ENCODE results near the gene CNN2. TPM values are rescaled to one million over a fixed set of nuclear protein-coding genes. Genes with fewer than 3 reads are reported as not detected.
A peak's percentile ranks its signal among the peaks of the same experiment; 100 is the strongest.

CNN2 gene
- total and polyA plus RNA-seq, 9 of the 15 experiments (the other 6 are each of a cell fraction or from before 2014, with no cell fraction given): 12.1 to 174 (median 52.7) TPM

DNA sequence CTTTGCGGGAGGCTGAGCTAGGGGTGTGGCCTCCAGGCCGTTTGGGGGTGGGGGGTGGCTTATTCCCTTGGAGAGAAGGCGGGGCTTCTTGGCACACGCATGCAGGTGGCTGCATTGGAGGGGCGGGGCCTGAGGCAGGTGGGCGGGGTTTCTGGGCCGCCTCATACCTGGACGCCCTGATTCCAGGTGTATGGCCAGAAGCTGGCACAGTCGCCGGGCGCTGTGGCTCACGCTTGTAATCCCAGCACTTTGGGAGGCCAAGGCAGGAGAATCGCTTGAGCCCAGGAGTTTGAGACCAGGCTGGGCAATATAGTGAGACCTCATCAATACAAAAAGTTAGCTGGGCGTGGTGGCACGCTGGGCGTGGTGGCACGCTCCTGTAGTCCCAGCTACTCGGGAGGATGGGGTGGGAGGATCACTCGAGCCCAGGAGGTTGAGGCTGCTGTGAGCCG is 21.3 kb downstream of the CNN2 start:
- no peaks in the 10 kb centered on the region for H4K20me1 ChIP-seq (replicated peaks; ENCODE audit: control insufficient read depth, insufficient read depth, low read length)
- in situ Hi-C loops (cut with MboI): no loop called here
- intact Hi-C loops (cut with micrococcal nuclease): no loop called here
- H3K27ac ChIP-seq (ENCODE audit: extremely low read depth, low read depth, low read length): no peak overlapping the region
- peaks cover 11 to 64% of the 10 kb centered on the region in 2 experiments for H3K4me1 ChIP-seq (replicated peaks in 1 of 2; ENCODE audit: control insufficient read depth in 2 of 2, insufficient read depth in 2 of 2, low read length in 2 of 2)
- peaks cover 62% of the 10 kb centered on the region; the same call in 2 of the 3 replicates for H3K36me3 ChIP-seq (ENCODE audit: control insufficient read depth, insufficient read depth, low read length)
- H3K4me2 ChIP-seq (ENCODE audit: insufficient read depth, low read length): no peak overlapping the region
- peak in 1 of 4 experiments; percentile 40 for DNase-seq (ENCODE audit: extremely low read depth in 1 of 4, low spot score in 3 of 4)
- no peaks in the 10 kb centered on the region for H3K9me1 ChIP-seq (ENCODE audit: control insufficient read depth, insufficient read depth, low read length)
- no peak overlapping the region for H2AFZ ChIP-seq (ENCODE audit: low read depth, low read length)
- 93% methylated on average over 14 of the region's 20 CpGs for WGBS (ENCODE audit: insufficient coverage, low coverage, missing lambda C conversion rate)
- H3K79me2 ChIP-seq (ENCODE audit: control insufficient read depth, insufficient read depth, low read length): peaks cover 21% of the 10 kb centered on the region
- no TSS peak for BruUV-seq (replicated peaks)
- no peak for TF ChIP-seq DMBX1 (CRISPR knock-in tag; IDR thresholded peaks at IDR 0.05; ENCODE audit: borderline replicate concordance)
- TF ChIP-seq, protein P1, sequence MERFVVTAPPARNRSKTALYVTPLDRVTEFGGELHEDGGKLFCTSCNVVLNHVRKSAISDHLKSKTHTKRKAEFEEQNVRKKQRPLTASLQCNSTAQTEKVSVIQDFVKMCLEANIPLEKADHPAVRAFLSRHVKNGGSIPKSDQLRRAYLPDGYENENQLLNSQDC (CRISPR knock-in tag; IDR thresholded peaks at IDR 0.05): no peak
- TF ChIP-seq, protein P2, sequence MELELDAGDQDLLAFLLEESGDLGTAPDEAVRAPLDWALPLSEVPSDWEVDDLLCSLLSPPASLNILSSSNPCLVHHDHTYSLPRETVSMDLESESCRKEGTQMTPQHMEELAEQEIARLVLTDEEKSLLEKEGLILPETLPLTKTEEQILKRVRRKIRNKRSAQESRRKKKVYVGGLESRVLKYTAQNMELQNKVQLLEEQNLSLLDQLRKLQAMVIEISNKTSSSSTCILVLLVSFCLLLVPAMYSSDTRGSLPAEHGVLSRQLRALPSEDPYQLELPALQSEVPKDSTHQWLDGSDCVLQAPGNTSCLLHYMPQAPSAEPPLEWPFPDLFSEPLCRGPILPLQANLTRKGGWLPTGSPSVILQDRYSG (tag; conservative IDR thresholded peaks at IDR 0.05; ENCODE audit: low read depth): no peak
- TF ChIP-seq PRPF4 (IDR thresholded peaks at IDR 0.05; ENCODE audit: insufficient read depth, low read depth, low read length, poor library complexity, severe bottlenecking): no peak
- TF ChIP-seq ZBTB7A (IDR thresholded peaks at IDR 0.05; ENCODE audit: borderline replicate concordance, control insufficient read depth, low read depth, low read length): no peak
- TF ChIP-seq KAT2B (IDR thresholded peaks at IDR 0.05; ENCODE audit: low read depth, low read length): no peak
- TF ChIP-seq HDAC2 (IDR thresholded peaks at IDR 0.05): no peak
- TF ChIP-seq HOXB6 (CRISPR knock-in tag; IDR thresholded peaks at IDR 0.05; ENCODE audit: borderline replicate concordance): no peak
- TF ChIP-seq RBM25 (IDR thresholded peaks at IDR 0.05; ENCODE audit: low read depth, low read length, severe bottlenecking): no peak
- TF ChIP-seq U2AF2 (optimal IDR thresholded peaks at IDR 0.05; ENCODE audit: low read depth, low read length): no peak
- TF ChIP-seq ZNF124 (CRISPR knock-in tag; IDR thresholded peaks at IDR 0.05): no peak
- TF ChIP-seq ETV5 (CRISPR knock-in tag; IDR thresholded peaks at IDR 0.05; ENCODE audit: low read depth): no peak
- TF ChIP-seq ATF7 (IDR thresholded peaks at IDR 0.05): no peak
- TF ChIP-seq SRSF3 (IDR thresholded peaks at IDR 0.05; ENCODE audit: insufficient read depth, low read length): no peak
- no peak overlapping the region for H3K9ac ChIP-seq (ENCODE audit: insufficient read depth in 1 of 2, low read depth in 2 of 2, low read length in 2 of 2)
- no peaks in the 10 kb centered on the region for H3K27me3 ChIP-seq (ENCODE audit: control insufficient read depth in 2 of 2, insufficient read depth in 2 of 2, low read length in 2 of 2)
- H3K4me3 ChIP-seq: no peak overlapping the region
- ATAC-seq: no peak
- ChIA-PET CTCF (ENCODE audit: low intra/inter-chr PET ratio) (no interaction called here), POLR2A (interaction anchor here (1.2 kb wide), 1 partner anchor 10 kb away, joined by 3 read pairs; no protein-coding TSS in a partner anchor)
- no peaks in the 10 kb centered on the region for H3K9me3 ChIP-seq (replicated peaks; ENCODE audit: control insufficient read depth, insufficient read depth, low read depth, low read length)
- FAIRE-seq: no peak
